IMR-90 (cell line): ENCODE results near the gene ZCCHC13. TPM values are rescaled to one million over a fixed set of nuclear protein-coding genes. Genes with fewer than 3 reads are reported as not detected.

Experiments
- ATAC-seq: fragments of 200-7000 bp; cut with Tn5 transposase; 2 replicates; pipeline ENCODE4 v1.9.1; 2020; ENCODE audit warnings: low read depth, mild to moderate bottlenecking, moderate library complexity
- BruUV-seq: library from RNA; stranded (reverse); fragments of 400-500 nt; replicated peaks from 2 replicates; lab custom pipeline; 2021; lab: Mats Ljungman, UMichigan
- CTCF ChIA-PET: fragments of 300-600 bp; formaldehyde crosslinking; extraction: SDS; loops from one replicate; lab custom pipeline; 2021; ENCODE audit warnings: antibody characterized with exemption; lab: Yijun Ruan, JAX
- POLR2A ChIA-PET: fragments of 300-600 bp; sonication (Branson Sonifier 250); formaldehyde crosslinking; loops from one replicate; lab custom pipeline; 2022; ENCODE audit warnings: antibody characterized with exemption; ENCODE audit not compliant: unreplicated experiment; lab: Charles Lee
- DNase-seq: peaks from one replicate; pipeline ENCODE4 v3.0.0; 2013
- H2AFZ ChIP-seq: replicated peaks from 2 replicates; pipeline ENCODE3; 2013; ENCODE audit warnings: low read length, mild to moderate bottlenecking; ENCODE audit not compliant: poor library complexity
- H2AK5ac ChIP-seq: 2 replicates; pipeline ENCODE4 v1.6.1; 2013; ENCODE audit warnings: low read depth, low read length, inconsistent platforms
- H2AK9ac ChIP-seq: replicated peaks from 2 replicates; pipeline ENCODE3; 2013; ENCODE audit warnings: mild to moderate bottlenecking, low read depth, low read length, moderate library complexity; ENCODE audit not compliant: poor library complexity
- H2BK120ac ChIP-seq: 2 replicates; pipeline ENCODE4 v1.6.1; 2013; ENCODE audit warnings: low read depth, low read length, inconsistent platforms
- H2BK15ac ChIP-seq: 3 replicates; pipeline ENCODE4 v1.6.1; 2013; ENCODE audit warnings: low read depth, low read length, inconsistent platforms
- H2BK20ac ChIP-seq: 2 replicates; pipeline ENCODE4 v1.6.1; 2013; ENCODE audit warnings: low read depth, mild to moderate bottlenecking, inconsistent platforms, low read length, moderate library complexity
- H2BK5ac ChIP-seq: 2 replicates; pipeline ENCODE4 v1.6.1; 2013; ENCODE audit warnings: mild to moderate bottlenecking, low read depth, low read length, inconsistent platforms; ENCODE audit not compliant: poor library complexity, severe bottlenecking
- H3K14ac ChIP-seq: replicated peaks from 2 replicates; pipeline ENCODE4 v1.6.1; 2013; ENCODE audit warnings: low read depth, low read length, inconsistent platforms
- H3K18ac ChIP-seq: 2 replicates; pipeline ENCODE4 v1.6.1; 2013; ENCODE audit warnings: low read depth, low read length, control low read depth
- H3K23ac ChIP-seq: 2 replicates; pipeline ENCODE4 v1.6.1; 2013; ENCODE audit warnings: low read depth, low read length, inconsistent platforms
- H3K27ac ChIP-seq: 2 replicates; pipeline ENCODE4 v1.5.1; 2013; ENCODE audit warnings: mild to moderate bottlenecking, control low read depth, low read length; ENCODE audit not compliant: insufficient read depth
- H3K27me3 ChIP-seq: 2 replicates; pipeline ENCODE4 v1.6.1; 2013; ENCODE audit warnings: low read length; ENCODE audit not compliant: control insufficient read depth, insufficient read depth
- H3K36me3 ChIP-seq: 2 replicates; pipeline ENCODE4 v1.6.1; 2013; ENCODE audit warnings: low read length, mixed read lengths; ENCODE audit not compliant: control insufficient read depth, insufficient read depth
- H3K4ac ChIP-seq: 2 replicates; pipeline ENCODE4 v1.6.1; 2013; ENCODE audit warnings: low read depth, low read length, inconsistent platforms
- H3K4me1 ChIP-seq: 2 replicates; pipeline ENCODE4 v1.6.1; 2013; ENCODE audit warnings: low read length, mixed read lengths; ENCODE audit not compliant: control insufficient read depth, insufficient read depth
- H3K4me2 ChIP-seq: 2 replicates; pipeline ENCODE4 v1.6.1; 2013; ENCODE audit warnings: low read depth, mild to moderate bottlenecking, control low read depth, low read length, moderate library complexity
- H3K4me3 ChIP-seq: 2 replicates; pipeline ENCODE4 v1.5.1; 2013; ENCODE audit warnings: low read depth, mild to moderate bottlenecking, control low read depth, low read length, moderate library complexity; ENCODE audit not compliant: insufficient read depth
- H3K56ac ChIP-seq: 2 replicates; pipeline ENCODE4 v1.6.1; 2013; ENCODE audit warnings: low read length, inconsistent platforms; ENCODE audit not compliant: insufficient read depth; ENCODE audit errors: extremely low read depth
- H3K79me1 ChIP-seq, 2 experiments: 2 replicates each; pipeline ENCODE4 v1.6.1; 2013; ENCODE audit warnings: low read length in 2 of 2, inconsistent platforms in 1 of 2, low read depth in 1 of 2
- H3K9ac ChIP-seq: 2 replicates; pipeline ENCODE4 v1.6.1; 2013; ENCODE audit warnings: low read depth, low read length, control low read depth
- H3K9me1 ChIP-seq: 2 replicates; pipeline ENCODE4 v1.6.1; 2013; ENCODE audit warnings: low read length, inconsistent platforms; ENCODE audit not compliant: insufficient read depth
- H3K9me3 ChIP-seq: 2 replicates; pipeline ENCODE4 v1.6.1; 2013; ENCODE audit warnings: low read length; ENCODE audit not compliant: control insufficient read depth, insufficient read depth
- H4K20me1 ChIP-seq: 2 replicates; pipeline ENCODE4 v1.6.1; 2013; ENCODE audit warnings: low read length, inconsistent platforms; ENCODE audit not compliant: insufficient read depth
- H4K5ac ChIP-seq: 2 replicates; pipeline ENCODE4 v1.6.1; 2013; ENCODE audit warnings: mild to moderate bottlenecking, low read depth, low read length, control low read depth
- H4K8ac ChIP-seq, 2 experiments: 2 replicates each; pipeline ENCODE4 v1.6.1; 2013; ENCODE audit warnings: low read depth in 2 of 2, low read length in 2 of 2, control low read depth in 1 of 2, inconsistent platforms in 1 of 2
- H4K91ac ChIP-seq: 2 replicates; pipeline ENCODE4 v1.6.1; 2013; ENCODE audit warnings: low read depth, low read length, inconsistent platforms; ENCODE audit not compliant: insufficient read depth
- BHLHE40 ChIP-seq: fragments of 150-350 bp; IDR thresholded peaks from 2 replicates; pipeline ENCODE4 v1.6.1; 2016; ENCODE audit warnings: mild to moderate bottlenecking, low read depth, low read length
- CEBPB ChIP-seq: IDR thresholded peaks from 2 replicates; pipeline ENCODE4 v1.6.1; 2012; ENCODE audit warnings: low read depth, low read length, improper control_type of control experiment
- MAZ ChIP-seq: IDR thresholded peaks from 2 replicates; pipeline ENCODE4 v1.6.1; 2012; ENCODE audit warnings: low read depth, mild to moderate bottlenecking, low read length, improper control_type of control experiment, moderate library complexity, borderline replicate concordance
- MXI1 ChIP-seq: IDR thresholded peaks from 2 replicates; pipeline ENCODE4 v1.6.1; 2012; ENCODE audit warnings: low read depth, mild to moderate bottlenecking, low read length, moderate library complexity, borderline replicate concordance
- NFE2L2 ChIP-seq: fragments of 150-350 bp; IDR thresholded peaks from 2 replicates; pipeline ENCODE4 v1.6.1; 2016; ENCODE audit warnings: low read depth, mild to moderate bottlenecking, low read length
- POLR2A ChIP-seq: IDR thresholded peaks from 2 replicates; pipeline ENCODE4 v1.6.1; 2012; ENCODE audit warnings: mild to moderate bottlenecking, low read depth, low read length
- RAD21 ChIP-seq: IDR thresholded peaks from 2 replicates; pipeline ENCODE4 v1.6.1; 2012; ENCODE audit warnings: low read length, improper control_type of control experiment
- RCOR1 ChIP-seq: IDR thresholded peaks from 2 replicates; pipeline ENCODE4 v1.6.1; 2012; ENCODE audit warnings: mild to moderate bottlenecking, low read length, improper control_type of control experiment; ENCODE audit not compliant: insufficient replicate concordance
- WGBS, 2 experiments: methylation state at CpG; one replicate each; pipeline versions ENCODE4 v1.1.5 to v1.1.7; 2013; ENCODE audit warnings: missing lambda C conversion rate in 2 of 2; ENCODE audit not compliant: insufficient read length in 1 of 2; ENCODE audit errors: extremely low coverage in 2 of 2; 5-methylcytosine and 5-hydroxymethylcytosine counted together
- dilution Hi-C: fragments of 300-500 bp; cut with HindIII; formaldehyde crosslinking; loops from one replicate; pipeline ENCODE4 v1.14.3; 2018; ENCODE audit warnings: low sequenced_read_pairs; ENCODE audit not compliant: unreplicated experiment
- in situ Hi-C: fragments of 300-500 bp; cut with MboI; formaldehyde crosslinking; loops from 3 replicates; pipeline ENCODE4 v1.14.3; 2019; ENCODE audit warnings: low sequenced_read_pairs, inconsistent platforms, mixed read lengths
- intact Hi-C: fragments of 100-400 bp; cut with micrococcal nuclease; formaldehyde crosslinking; loops from 2 replicates; pipeline ENCODE4 v1.10.0; 2022
- microRNA-seq, 2 experiments: library from miRNA; stranded (forward) in 1 of 2; unstranded in 1 of 2; fragments of 10-50 nt in 1 of 2; fragments of <30 nt in 1 of 2; gene quantifications in 1 of 2; microRNA quantifications in 1 of 2; one replicate each; pipeline versions ENCODE3 to v1.1.0; 2013 to 2020; ENCODE audit not compliant: insufficient read depth in 1 of 2, insufficient read length in 1 of 2, unreplicated experiment in 1 of 2
- polyA plus RNA-seq, 3 experiments: library from polyadenylated mRNA; depleted of rRNA; stranded (reverse); fragments of >200 nt; gene quantifications; 2 replicates each; pipeline ENCODE4 v1.2.3, GENCODE V29; 2012; ENCODE audit warnings: low replicate concordance in 1 of 3
- small RNA-seq, 5 experiments: library from RNA; depleted of rRNA; stranded (forward); fragments of <200 nt; gene quantifications; one replicate each; pipeline ENCODE3, GENCODE V24; 2012
- total RNA-seq: library from RNA; depleted of rRNA; stranded (reverse); fragments of >200 nt; gene quantifications from 2 replicates; pipeline ENCODE4 v1.2.3, GENCODE V29; 2012; rRNA removed

The ZCCHC13 gene
- total and polyA plus RNA-seq, 2 of the 4 experiments (the other 2 are of a cell fraction), result not detected

GRCh38 chrX:74353984-74354383 lies 50.0 kb downstream of the ZCCHC13 start:
- WGBS, 2 experiments, result no CpG with 5 or more reads among the region's 1 CpG
- BruUV-seq, result no TSS peak
- DNase-seq, result no peak

More at GRCh38 chrX:74353984-74354383, 50.0 kb downstream of the ZCCHC13 start:
- dilution Hi-C loops, result no loop called here
- Histone ChIP-seq H3K14ac (no peak overlapping the region), H3K4me3 (no peak overlapping the region), H3K9ac (no peak overlapping the region), H3K4ac (no peak overlapping the region), H3K9me1 (no peaks in the 10 kb centered on the region), H4K8ac (no peak overlapping the region), H2AK5ac (no peak overlapping the region), H2AFZ (no peak overlapping the region), H3K9me3 (no peaks in the 10 kb centered on the region), H4K91ac (no peak overlapping the region), H3K27me3 (no peaks in the 10 kb centered on the region; the same call in 1 of the 2 replicates), H2BK5ac (no peak overlapping the region), H3K4me2 (no peak overlapping the region), H3K56ac (no peak overlapping the region), H4K5ac (no peak overlapping the region), H4K20me1 (no peaks in the 10 kb centered on the region), H3K27ac (no peak overlapping the region), H2BK20ac (no peak overlapping the region), H2BK15ac (no peak overlapping the region), H3K79me1 (no peaks in the 10 kb centered on the region), H3K23ac (no peak overlapping the region), H3K36me3 (no peaks in the 10 kb centered on the region), H2AK9ac (no peak overlapping the region), H3K18ac (no peak overlapping the region), H3K4me1 (no peaks in the 10 kb centered on the region), H2BK120ac (no peak overlapping the region)
- ATAC-seq, result no peak
- ChIA-PET CTCF (no interaction called here), POLR2A (no interaction called here)
- intact Hi-C loops, result no loop called here
- in situ Hi-C loops, result no loop called here
- TF ChIP-seq MAZ, result no peak
- TF ChIP-seq MXI1, result no peak
- no peak for TF ChIP-seq NFE2L2
- no peak for TF ChIP-seq BHLHE40
- TF ChIP-seq RCOR1, result no peak
- TF ChIP-seq CEBPB, result no peak
- TF ChIP-seq POLR2A, result no peak
- no peak for TF ChIP-seq RAD21

Small RNAs within 50 kb of the gene (microRNA-seq; reads per million reads assigned to microRNA genes)
- gene AC004386.2 (ENCODE audit: insufficient read depth, insufficient read length), result not detected
- 387 to 3,870 reads per million in 2 experiments for gene MIR374A (ENCODE audit: insufficient read depth in 1 of 2, insufficient read length in 1 of 2, unreplicated experiment in 1 of 2)
- 4.7 to 9.3 reads per million in 2 experiments for gene MIR545 (ENCODE audit: insufficient read depth in 1 of 2, insufficient read length in 1 of 2, unreplicated experiment in 1 of 2)
- not detected for gene RF02119 (ENCODE audit: insufficient read depth, insufficient read length)
- gene RF02120 (ENCODE audit: insufficient read depth, insufficient read length), result not detected
- not detected for gene RF02121 (ENCODE audit: insufficient read depth, insufficient read length)
- gene RF02122 (ENCODE audit: insufficient read depth, insufficient read length), result not detected
- not detected for gene RF02123 (ENCODE audit: insufficient read depth, insufficient read length)

Small RNAs within 50 kb of the gene (small RNA-seq; reads per million reads assigned to genes)
- gene AC004386.2 (0 reads per million in 5 experiments), gene MIR374A (5.6 to 3,343 (median 880) reads per million in 5 experiments), gene MIR545 (0 to 19.8 (median 0.15) reads per million in 5 experiments), gene RF02119 (0 reads per million in 5 experiments), gene RF02120 (0 reads per million in 5 experiments), gene RF02121 (0 reads per million in 5 experiments), gene RF02122 (0 reads per million in 5 experiments), gene RF02123 (0 reads per million in 5 experiments)

Other genes with a start within 250 kb of the ZCCHC13 start
- gene SLC16A2, start 117.3 kb downstream of the ZCCHC13 start, total RNA-seq, result 5.3 and 6.1 TPM in 2 replicates
- gene SLC16A2, start 117.3 kb downstream of the ZCCHC13 start, polyA plus RNA-seq (2012; rRNA removed), result 23.8 and 24.9 TPM in 2 replicates